Osteocyte (in vitro differentiated cells): ENCODE results near the gene TPD52L2. TPM values are rescaled to one million over a fixed set of nuclear protein-coding genes. Genes with fewer than 3 reads are reported as not detected.

Experiments
- DNase-seq: peaks from one replicate; pipeline ENCODE4 v3.0.0; 2021; ENCODE audit warnings: mixed read lengths; ENCODE audit not compliant: unreplicated experiment; ENCODE audit errors: extremely low spot score
- H3K27ac Mint-ChIP-seq: one replicate; pipeline ENCODE4 v1.8.0; 2021; ENCODE audit warnings: mild to moderate bottlenecking, mixed read lengths; ENCODE audit not compliant: unreplicated experiment
- H3K27me3 Mint-ChIP-seq: one replicate; pipeline ENCODE4 v1.8.0; 2021; ENCODE audit warnings: mixed read lengths; ENCODE audit not compliant: unreplicated experiment
- H3K36me3 Mint-ChIP-seq: one replicate; pipeline ENCODE4 v1.8.0; 2021; ENCODE audit warnings: mixed read lengths; ENCODE audit not compliant: unreplicated experiment
- H3K4me1 Mint-ChIP-seq: one replicate; pipeline ENCODE4 v1.8.0; 2021; ENCODE audit warnings: mixed read lengths; ENCODE audit not compliant: unreplicated experiment
- H3K4me3 Mint-ChIP-seq: one replicate; pipeline ENCODE4 v1.8.0; 2021; ENCODE audit warnings: mild to moderate bottlenecking, moderate library complexity, mixed read lengths; ENCODE audit not compliant: unreplicated experiment
- H3K9me3 Mint-ChIP-seq: one replicate; pipeline ENCODE4 v1.8.0; 2021; ENCODE audit warnings: mixed read lengths; ENCODE audit not compliant: unreplicated experiment
- CTCF ChIP-seq: fragments of 200-600 bp; sonication (generic); IDR thresholded peaks from 2 replicates; pipeline ENCODE4 v1.5.0; 2021; ENCODE audit warnings: antibody characterized with exemption, mild to moderate bottlenecking, moderate library complexity
- microRNA-seq: library from miRNA; unstranded; fragments of <30 nt; microRNA quantifications from one replicate; pipeline ENCODE4 v1.1.0, GENCODE V29; 2020; ENCODE audit not compliant: unreplicated experiment
- total RNA-seq: library from RNA; stranded (reverse); gene quantifications from 2 replicates; pipeline ENCODE4 v1.2.1, GENCODE V29; 2021

The TPD52L2 gene
- total RNA-seq, 1 donor from 2014 or later = 102 TPM

GRCh38 chr20:63939061-63939935 is 74.2 kb downstream of the TPD52L2 start:
- Mint-ChIP-seq H3K9me3 (no peaks in the 10 kb centered on the region), H3K4me1 (peaks cover 2% of the 10 kb centered on the region), H3K27ac (no peak overlapping the region)

GRCh38 chr20:63940071-63940471 is 75.0 kb downstream of the TPD52L2 start:
- Mint-ChIP-seq H3K4me3 (no peak overlapping the region), H3K36me3 (peaks cover 11% of the 10 kb centered on the region), H3K4me1 (peaks cover 2% of the 10 kb centered on the region), H3K27ac (no peak overlapping the region), H3K27me3 (no peaks in the 10 kb centered on the region), H3K9me3 (no peaks in the 10 kb centered on the region)
- no peak for DNase-seq
- no peak for TF ChIP-seq CTCF

More at GRCh38 chr20:63939061-63939935, 74.2 kb downstream of the TPD52L2 start:
- no peak for TF ChIP-seq CTCF
- no peak for DNase-seq
- Mint-ChIP-seq H3K36me3 (peaks cover 13% of the 10 kb centered on the region), H3K4me3 (no peak overlapping the region), H3K27me3 (no peaks in the 10 kb centered on the region)

- Mint-ChIP-seq H3K4me3 (no peak overlapping the region), H3K4me1 (peaks cover 2% of the 10 kb centered on the region), H3K9me3 (no peaks in the 10 kb centered on the region), H3K27me3 (no peaks in the 10 kb centered on the region), H3K36me3 (peaks cover 8% of the 10 kb centered on the region), H3K27ac (no peak overlapping the region)
- no peak for DNase-seq
- no peak for TF ChIP-seq CTCF
These were observed 75.6 kb downstream of the TPD52L2 start for GRCh38 chr20:63940472-63941266.

Small RNAs within 50 kb of the gene (microRNA-seq; reads per million reads assigned to microRNA genes)
- not detected for gene MIR1914
- not detected for gene MIR941-1
- not detected for gene MIR941-2
- gene MIR941-3 = not detected
- not detected for gene MIR941-4
- gene MIR941-5 = not detected

Other genes with a start within 250 kb of the TPD52L2 start
- 10.9 and 12.1 TPM in 2 replicates for gene GMEB2, start 238.2 kb upstream of the TPD52L2 start, total RNA-seq
- gene STMN3, start 211.8 kb upstream of the TPD52L2 start, total RNA-seq = 32.0 and 33.2 TPM in 2 replicates
- 34.1 and 35.5 TPM in 2 replicates for gene RTEL1, start 207.0 kb upstream of the TPD52L2 start, total RNA-seq
- gene TNFRSF6B, start 168.6 kb upstream of the TPD52L2 start, total RNA-seq = 0.84 and 2.3 TPM in 2 replicates
- gene ARFRP1, start 157.3 kb upstream of the TPD52L2 start, total RNA-seq = 46.1 and 46.7 TPM in 2 replicates
- 24.3 and 28.0 TPM in 2 replicates for gene ZGPAT, start 157.2 kb upstream of the TPD52L2 start, total RNA-seq
- 9.4 and 12.5 TPM in 2 replicates for gene LIME1, start 128.6 kb upstream of the TPD52L2 start, total RNA-seq
- gene SLC2A4RG, start 125.5 kb upstream of the TPD52L2 start, total RNA-seq = 74.8 and 80.7 TPM in 2 replicates
- 20.5 and 20.9 TPM in 2 replicates for gene ZBTB46, start 34.0 kb upstream of the TPD52L2 start, total RNA-seq
- not detected in 2 replicates for gene ABHD16B, start 3.8 kb upstream of the TPD52L2 start, total RNA-seq
- gene DNAJC5, start 29.9 kb downstream of the TPD52L2 start, total RNA-seq = 41.2 and 42.7 TPM in 2 replicates
- 35.5 and 35.9 TPM in 2 replicates for gene UCKL1, start 91.1 kb downstream of the TPD52L2 start, total RNA-seq
- gene ZNF512B, start 104.7 kb downstream of the TPD52L2 start, total RNA-seq = 39.7 and 40.9 TPM in 2 replicates
- gene SAMD10, start 114.4 kb downstream of the TPD52L2 start, total RNA-seq = 3.5 and 3.7 TPM in 2 replicates
- gene PRPF6, start 115.9 kb downstream of the TPD52L2 start, total RNA-seq = 68.3 and 71.9 TPM in 2 replicates
- 1.3 and 1.4 TPM in 2 replicates for gene C20orf204, start 170.9 kb downstream of the TPD52L2 start, total RNA-seq
- 1.2 and 2.0 TPM in 2 replicates for gene SOX18, start 184.4 kb downstream of the TPD52L2 start, total RNA-seq
- 67.3 and 73.1 TPM in 2 replicates for gene TCEA2, start 197.9 kb downstream of the TPD52L2 start, total RNA-seq
- gene RGS19, start 214.2 kb downstream of the TPD52L2 start, total RNA-seq = 8.0 and 10.0 TPM in 2 replicates
- gene OPRL1, start 214.8 kb downstream of the TPD52L2 start, total RNA-seq = 1.6 and 2.1 TPM in 2 replicates
- gene LKAAEAR1, start 219.1 kb downstream of the TPD52L2 start, total RNA-seq = not detected in 2 replicates
- not detected in 2 replicates for gene NPBWR2, start 242.3 kb downstream of the TPD52L2 start, total RNA-seq